Measurements from ENCODE around the gene DPPA4.
"Not testable (repeated sequence)": the region's sequence is repeated elsewhere in the genome, so short reads cannot be mapped to it uniquely, and the experiment has no call there.

Gene DPPA4

DNA sequence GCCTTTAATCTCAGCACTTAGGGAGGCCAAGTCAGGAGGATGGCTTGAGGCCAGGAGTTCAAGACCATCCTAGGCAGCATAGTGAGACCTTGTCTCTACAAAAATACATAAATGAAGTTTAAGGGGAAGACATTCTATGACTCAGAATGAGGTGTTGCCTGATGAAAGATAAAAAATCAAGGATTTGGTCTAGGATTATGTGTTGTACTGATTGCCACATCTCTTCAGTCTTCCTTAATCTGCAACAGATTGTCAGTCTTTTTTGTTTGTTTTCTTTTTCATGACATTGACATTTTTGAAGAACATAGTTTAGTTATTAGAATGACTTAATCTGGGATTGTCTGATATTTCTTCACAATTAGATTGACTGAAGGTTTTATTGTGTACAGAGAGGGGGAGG lies 26.3 kb upstream of the DPPA4 start:
- H3K27me3 ChIP-seq (ENCODE audit: insufficient read depth, low read length, poor library complexity, severe bottlenecking) = no peaks in the 10 kb centered on the region
- H3K4me1 ChIP-seq (ENCODE audit: insufficient read depth, low read length, poor library complexity, severe bottlenecking) = no peaks in the 10 kb centered on the region
- TF ChIP-seq CTCF (conservative IDR thresholded peaks at IDR 0.05; ENCODE audit: low read length) = no peak
- TF ChIP-seq EZH2phosphoT487 (IDR thresholded peaks at IDR 0.05; ENCODE audit: borderline replicate concordance) = no peak
- H3K4me2 ChIP-seq (ENCODE audit: low read depth, low read length, poor library complexity, severe bottlenecking) = no peak overlapping the region
- no peaks in the 10 kb centered on the region for H4K20me1 ChIP-seq (ENCODE audit: insufficient read depth, low read length, poor library complexity, severe bottlenecking)
- H3K4me3 ChIP-seq (ENCODE audit: low read length, poor library complexity, severe bottlenecking) = no peak overlapping the region
- no peaks in the 10 kb centered on the region for H3K79me2 ChIP-seq (ENCODE audit: insufficient read depth, low read length)
- H2AFZ ChIP-seq (ENCODE audit: low read length) = no peak overlapping the region
- H3F3A ChIP-seq (ENCODE audit: low read depth) = no peaks in the 10 kb centered on the region
- H3K9me3 ChIP-seq (ENCODE audit: insufficient read depth, low read depth, low read length) = no peaks in the 10 kb centered on the region
- no peaks in the 10 kb centered on the region for H3K9me2 ChIP-seq (replicated peaks; ENCODE audit: low read depth, low read length)
- H3K9ac ChIP-seq (ENCODE audit: low read depth, low read length, poor library complexity, severe bottlenecking) = no peak overlapping the region
- H3K36me3 ChIP-seq (ENCODE audit: insufficient read depth, low read length) = no peaks in the 10 kb centered on the region

DNA sequence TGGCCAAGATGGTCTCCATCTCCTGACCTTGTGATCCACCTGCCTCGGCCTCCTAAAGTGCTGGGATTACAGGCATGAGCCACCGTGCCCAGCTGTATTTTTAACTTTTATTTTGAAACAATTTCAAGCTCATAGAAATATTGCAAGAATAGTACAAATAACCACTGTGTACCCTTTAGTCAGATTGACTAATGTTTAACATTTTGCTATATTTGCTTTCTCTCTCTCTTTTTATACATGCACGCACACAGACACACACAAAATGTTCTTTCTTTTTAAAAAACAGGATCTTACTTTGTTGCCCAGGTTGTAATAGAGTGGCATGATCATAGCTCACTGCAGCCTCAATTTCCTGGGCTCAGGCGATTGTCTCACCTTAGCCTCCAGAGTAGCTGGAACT lies 25.5 kb upstream of the DPPA4 start:
- Histone ChIP-seq H3K36me3 (ENCODE audit: insufficient read depth, low read length) (no peaks in the 10 kb centered on the region), H3K79me2 (ENCODE audit: insufficient read depth, low read length) (no peaks in the 10 kb centered on the region), H3K27me3 (ENCODE audit: insufficient read depth, low read length, poor library complexity, severe bottlenecking) (no peaks in the 10 kb centered on the region), H3F3A (ENCODE audit: low read depth) (no peaks in the 10 kb centered on the region), H3K9ac (ENCODE audit: low read depth, low read length, poor library complexity, severe bottlenecking) (no peak overlapping the region), H4K20me1 (ENCODE audit: insufficient read depth, low read length, poor library complexity, severe bottlenecking) (no peaks in the 10 kb centered on the region), H3K9me2 (replicated peaks; ENCODE audit: low read depth, low read length) (no peaks in the 10 kb centered on the region), H3K4me1 (ENCODE audit: insufficient read depth, low read length, poor library complexity, severe bottlenecking) (no peaks in the 10 kb centered on the region), H3K9me3 (ENCODE audit: insufficient read depth, low read depth, low read length) (no peaks in the 10 kb centered on the region), H3K4me3 (ENCODE audit: low read length, poor library complexity, severe bottlenecking) (no peak overlapping the region), H3K4me2 (ENCODE audit: low read depth, low read length, poor library complexity, severe bottlenecking) (no peak overlapping the region), H2AFZ (ENCODE audit: low read length) (no peak overlapping the region)
- no peak for TF ChIP-seq EZH2phosphoT487 (IDR thresholded peaks at IDR 0.05; ENCODE audit: borderline replicate concordance)
- TF ChIP-seq CTCF (conservative IDR thresholded peaks at IDR 0.05; ENCODE audit: low read length) = no peak

DNA sequence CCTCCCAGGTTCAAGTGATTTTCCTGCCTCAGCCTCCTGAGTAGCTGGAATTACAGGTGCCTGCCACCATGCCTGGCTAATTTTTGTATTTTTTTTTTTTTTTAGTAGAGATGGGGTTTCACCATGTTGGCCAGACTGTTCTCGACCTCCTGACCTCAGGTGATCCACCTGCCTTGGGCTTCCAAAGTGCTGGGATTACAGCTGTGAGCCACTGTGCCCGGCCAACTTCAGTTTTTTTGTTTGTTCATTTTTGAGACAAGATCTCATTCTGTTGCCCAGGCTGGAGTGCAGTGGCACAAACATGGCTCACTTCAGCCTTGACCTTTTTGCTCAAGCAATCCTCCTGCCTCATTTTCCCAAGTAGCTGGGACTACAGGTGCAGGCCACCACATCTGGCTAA lies 21.5 kb upstream of the DPPA4 start:
- H3K9me3 ChIP-seq (ENCODE audit: insufficient read depth, low read depth, low read length); H3K9me2 ChIP-seq (replicated peaks; ENCODE audit: low read depth, low read length); H4K20me1 ChIP-seq (ENCODE audit: insufficient read depth, low read length, poor library complexity, severe bottlenecking); H3K9ac ChIP-seq (ENCODE audit: low read depth, low read length, poor library complexity, severe bottlenecking); H2AFZ ChIP-seq (ENCODE audit: low read length); H3K4me1 ChIP-seq (ENCODE audit: insufficient read depth, low read length, poor library complexity, severe bottlenecking); H3K4me2 ChIP-seq (ENCODE audit: low read depth, low read length, poor library complexity, severe bottlenecking); H3K27me3 ChIP-seq (ENCODE audit: insufficient read depth, low read length, poor library complexity, severe bottlenecking); H3K79me2 ChIP-seq (ENCODE audit: insufficient read depth, low read length); H3K4me3 ChIP-seq (ENCODE audit: low read length, poor library complexity, severe bottlenecking); H3K36me3 ChIP-seq (ENCODE audit: insufficient read depth, low read length); H3F3A ChIP-seq (ENCODE audit: low read depth): not testable (repeated sequence)

GRCh38 chr3:109356442-109357155 lies 19.3 kb upstream of the DPPA4 start:
- Histone ChIP-seq H2AFZ (ENCODE audit: low read length) (no peak overlapping the region), H4K20me1 (ENCODE audit: insufficient read depth, low read length, poor library complexity, severe bottlenecking) (no peaks in the 10 kb centered on the region), H3F3A (ENCODE audit: low read depth) (no peaks in the 10 kb centered on the region), H3K4me3 (ENCODE audit: low read length, poor library complexity, severe bottlenecking) (no peak overlapping the region), H3K9me2 (replicated peaks; ENCODE audit: low read depth, low read length) (no peaks in the 10 kb centered on the region), H3K9me3 (ENCODE audit: insufficient read depth, low read depth, low read length) (no peaks in the 10 kb centered on the region), H3K36me3 (ENCODE audit: insufficient read depth, low read length) (no peaks in the 10 kb centered on the region), H3K79me2 (ENCODE audit: insufficient read depth, low read length) (no peaks in the 10 kb centered on the region), H3K4me1 (ENCODE audit: insufficient read depth, low read length, poor library complexity, severe bottlenecking) (no peaks in the 10 kb centered on the region), H3K27me3 (ENCODE audit: insufficient read depth, low read length, poor library complexity, severe bottlenecking) (no peaks in the 10 kb centered on the region), H3K4me2 (ENCODE audit: low read depth, low read length, poor library complexity, severe bottlenecking) (no peak overlapping the region), H3K9ac (ENCODE audit: low read depth, low read length, poor library complexity, severe bottlenecking) (no peak overlapping the region)
- TF ChIP-seq CTCF (conservative IDR thresholded peaks at IDR 0.05; ENCODE audit: low read length) = no peak
- TF ChIP-seq EZH2phosphoT487 (IDR thresholded peaks at IDR 0.05; ENCODE audit: borderline replicate concordance) = no peak

Measured in Loucy (cell line).